H1 (cell line): ENCODE measurements around the gene NRXN3. TPM values are rescaled to one million over a fixed set of nuclear protein-coding genes. Genes with fewer than 3 reads are reported as not detected.
A peak's percentile ranks its signal among the peaks of the same experiment; 100 is the strongest.

Source experiments
- CTCF ChIA-PET: fragments of 300-600 bp; sonication (Branson Sonifier 250); formaldehyde crosslinking; loops from one replicate; lab custom pipeline; 2021; ENCODE audit not compliant: partially characterized antibody; lab: Charles Lee
- POLR2A ChIA-PET: fragments of 300-600 bp; sonication (Branson Sonifier 250); formaldehyde crosslinking; loops from one replicate; lab custom pipeline; 2021; ENCODE audit warnings: inconsistent platforms; ENCODE audit not compliant: partially characterized antibody; lab: Charles Lee
- DNase-seq, 2 experiments: peaks; one replicate each; pipeline versions ENCODE4 v3.0.0 to v3.0.0-alpha.2; 2010 to 2022; ENCODE audit warnings: low spot score in 2 of 2, low read depth in 1 of 2, mixed read lengths in 1 of 2
- FAIRE-seq: peaks from 2 replicates; lab custom pipeline; 2011; peaks lifted over from hg19 to GRCh38; lab: Jason Lieb, UNC
- H2AFZ ChIP-seq: 2 replicates; pipeline ENCODE4 v1.8.1; 2012; ENCODE audit warnings: low read length, inconsistent platforms
- H2AK5ac ChIP-seq: 2 replicates; pipeline ENCODE4 v1.6.1; 2013; ENCODE audit warnings: low read depth, low read length
- H2BK120ac ChIP-seq: replicated peaks from 2 replicates; pipeline ENCODE3; 2013; ENCODE audit warnings: low read depth, low read length, inconsistent platforms
- H2BK12ac ChIP-seq: 2 replicates; pipeline ENCODE4 v1.6.1; 2013; ENCODE audit warnings: low read depth, low read length
- H2BK15ac ChIP-seq: 2 replicates; pipeline ENCODE4 v1.6.1; 2013; ENCODE audit warnings: low read length
- H2BK20ac ChIP-seq: 2 replicates; pipeline ENCODE4 v1.6.1; 2013; ENCODE audit warnings: low read length
- H2BK5ac ChIP-seq: 2 replicates; pipeline ENCODE4 v1.6.1; 2013; ENCODE audit warnings: low read depth, low read length
- H3K14ac ChIP-seq: 2 replicates; pipeline ENCODE4 v1.6.1; 2013; ENCODE audit warnings: inconsistent platforms; ENCODE audit not compliant: insufficient read length
- H3K18ac ChIP-seq: 2 replicates; pipeline ENCODE4 v1.6.1; 2013; ENCODE audit warnings: low read length; ENCODE audit errors: extremely low read depth
- H3K23ac ChIP-seq: 2 replicates; pipeline ENCODE4 v1.6.1; 2013; ENCODE audit warnings: inconsistent platforms; ENCODE audit not compliant: insufficient read length
- H3K23me2 ChIP-seq: 2 replicates; pipeline ENCODE4 v1.6.1; 2013; ENCODE audit warnings: low read depth, low read length
- H3K27ac ChIP-seq: 2 replicates; pipeline ENCODE4 v1.6.1; 2011; ENCODE audit warnings: low read depth, low read length, inconsistent platforms
- H3K27me3 ChIP-seq, 4 experiments: replicated peaks in 1 of 4; 1 replicate in 1 of 4; 2 replicates in 3 of 4; pipeline versions ENCODE4 v1.6.1 to v1.8.1; 2011 to 2013; ENCODE audit warnings: low read length in 3 of 4, mild to moderate bottlenecking in 3 of 4, inconsistent platforms in 2 of 4, mixed read lengths in 2 of 4, moderate library complexity in 1 of 4; ENCODE audit not compliant: control insufficient read depth in 3 of 4, insufficient read depth in 3 of 4; ENCODE audit errors: extremely low read depth in 1 of 4
- H3K36me3 ChIP-seq, 4 experiments: 2 replicates each; pipeline versions ENCODE4 v1.6.1 to v1.8.1; 2011 to 2013; ENCODE audit warnings: mild to moderate bottlenecking in 4 of 4, low read length in 3 of 4, moderate library complexity in 2 of 4, control low read depth in 1 of 4, inconsistent platforms in 1 of 4; ENCODE audit not compliant: insufficient read depth in 4 of 4, control insufficient read depth in 2 of 4
- H3K4ac ChIP-seq: replicated peaks from 2 replicates; pipeline ENCODE3; 2013; ENCODE audit warnings: low read length, low read depth, mixed read lengths, inconsistent platforms; ENCODE audit not compliant: insufficient read length
- H3K4me1 ChIP-seq, 4 experiments: replicated peaks in 1 of 4; 1 replicate in 1 of 4; 2 replicates in 3 of 4; pipeline versions ENCODE4 v1.6.1 to v1.8.1; 2011 to 2013; ENCODE audit warnings: low read length in 3 of 4, inconsistent platforms in 2 of 4, mixed read lengths in 1 of 4; ENCODE audit not compliant: insufficient read depth in 4 of 4, control insufficient read depth in 3 of 4
- H3K4me2 ChIP-seq, 2 experiments: 2 replicates each; pipeline versions ENCODE4 v1.6.1 to v1.8.1; 2011 to 2013; ENCODE audit warnings: low read depth in 2 of 2, low read length in 2 of 2, control low read depth in 1 of 2, inconsistent platforms in 1 of 2, mild to moderate bottlenecking in 1 of 2; ENCODE audit not compliant: insufficient read depth in 1 of 2
- H3K4me3 ChIP-seq, 4 experiments: fragments of 200-600, 300-600 bp in 1 of 4; sonication (generic), shearing (Covaris generic), sonication (Bioruptor Twin) in 1 of 4; 2 replicates each; pipeline versions ENCODE4 v1.5.1 to v1.8.1; 2011 to 2016; ENCODE audit warnings: low read length in 4 of 4, low read depth in 3 of 4, control low read depth in 2 of 4, inconsistent platforms in 2 of 4, mild to moderate bottlenecking in 2 of 4, mixed read lengths in 1 of 4, moderate library complexity in 1 of 4; ENCODE audit not compliant: insufficient read depth in 2 of 4; ENCODE audit errors: extremely low read depth in 1 of 4
- H3K56ac ChIP-seq: replicated peaks from 2 replicates; pipeline ENCODE3; 2013; ENCODE audit warnings: low read depth, mild to moderate bottlenecking, mixed read lengths, low read length, inconsistent platforms; ENCODE audit not compliant: insufficient read length
- H3K79me1 ChIP-seq: 2 replicates; pipeline ENCODE4 v1.6.1; 2013; ENCODE audit warnings: low read depth, low read length, control low read depth
- H3K79me2 ChIP-seq, 2 experiments: 2 replicates each; pipeline versions ENCODE4 v1.6.1 to v1.8.1; 2012 to 2013; ENCODE audit warnings: low read length in 2 of 2, mild to moderate bottlenecking in 2 of 2, inconsistent platforms in 1 of 2; ENCODE audit not compliant: insufficient read depth in 2 of 2, control insufficient read depth in 1 of 2
- H3K9ac ChIP-seq, 4 experiments: replicated peaks in 1 of 4; 1 replicate in 1 of 4; 2 replicates in 3 of 4; pipeline versions ENCODE4 v1.6.1 to v1.8.1; 2011 to 2013; ENCODE audit warnings: low read depth in 3 of 4, low read length in 3 of 4, control low read depth in 2 of 4, mild to moderate bottlenecking in 2 of 4, moderate library complexity in 2 of 4, inconsistent platforms in 1 of 4; ENCODE audit errors: extremely low read depth in 1 of 4
- H3K9me3 ChIP-seq, 2 experiments: 2 replicates each; pipeline versions ENCODE4 v1.6.1 to v1.8.1; 2012 to 2013; ENCODE audit warnings: mild to moderate bottlenecking in 2 of 2, moderate library complexity in 2 of 2, control low read depth in 1 of 2, inconsistent platforms in 1 of 2, low read depth in 1 of 2, low read length in 1 of 2, mixed read lengths in 1 of 2; ENCODE audit not compliant: insufficient read depth in 2 of 2
- H4K20me1 ChIP-seq, 2 experiments: replicated peaks in 1 of 2; 2 replicates each; pipeline versions ENCODE3 to v1.8.1; 2011 to 2013; ENCODE audit warnings: inconsistent platforms in 2 of 2, low read length in 2 of 2, mild to moderate bottlenecking in 1 of 2; ENCODE audit not compliant: insufficient read depth in 2 of 2, control insufficient read depth in 1 of 2
- H4K5ac ChIP-seq: 2 replicates; pipeline ENCODE4 v1.6.1; 2013; ENCODE audit warnings: low read length, low read depth, mixed read lengths, inconsistent platforms; ENCODE audit not compliant: insufficient read length
- H4K8ac ChIP-seq: 2 replicates; pipeline ENCODE4 v1.8.0; 2013; ENCODE audit warnings: mild to moderate bottlenecking, moderate library complexity, low read length, inconsistent platforms; ENCODE audit not compliant: insufficient read depth; ENCODE audit errors: extremely low read depth
- H4K91ac ChIP-seq: replicated peaks from 2 replicates; pipeline ENCODE3; 2013; ENCODE audit warnings: low read length, mixed read lengths, inconsistent platforms; ENCODE audit not compliant: insufficient read length
- CBX8 ChIP-seq: fragments of 300-800, 300-1000 bp; sonication (generic); IDR thresholded peaks from 2 replicates; pipeline ENCODE4 v1.7.1; 2016; ENCODE audit warnings: low read depth, low read length, borderline replicate concordance
- E2F6 ChIP-seq: IDR thresholded peaks from 2 replicates; pipeline ENCODE4 v1.6.1; 2012; ENCODE audit warnings: inconsistent platforms
- RBBP5 ChIP-seq: IDR thresholded peaks from 2 replicates; pipeline ENCODE4 v1.7.1; 2012; ENCODE audit warnings: low read depth, mild to moderate bottlenecking, inconsistent platforms, low read length, moderate library complexity, borderline replicate concordance
- SP1 ChIP-seq: IDR thresholded peaks from 2 replicates; pipeline ENCODE4 v1.6.1; 2011; ENCODE audit warnings: low read depth, low read length
- TCF12 ChIP-seq: IDR thresholded peaks from 2 replicates; pipeline ENCODE4 v1.6.1; 2011; ENCODE audit warnings: low read depth, mild to moderate bottlenecking, low read length
- WGBS, 2 experiments: shearing (Covaris generic) in 1 of 2; methylation state at CpG; one replicate each; pipeline versions ENCODE4 v1.1.6 to v1.1.7; 2013 to 2015; ENCODE audit warnings: low lambda C conversion rate in 2 of 2, mixed read lengths in 2 of 2, inconsistent platforms in 1 of 2, low coverage in 1 of 2, missing lambda C conversion rate in 1 of 2; ENCODE audit not compliant: insufficient replicate concordance in 2 of 2, insufficient coverage in 1 of 2, insufficient read length in 1 of 2; ENCODE audit errors: extremely low coverage in 1 of 2, missing lambda C conversion rate in 1 of 2; 5-methylcytosine and 5-hydroxymethylcytosine counted together
- polyA plus RNA-seq, 7 experiments: library from polyadenylated mRNA; depleted of rRNA in 3 of 7; stranded (reverse) in 5 of 7; unstranded in 2 of 7; fragments of >200 nt in 5 of 7; fragments of 200-250 nt in 2 of 7; gene quantifications; 1 replicate in 5 of 7; 2 replicates in 1 of 7; 4 replicates in 1 of 7; pipeline versions ENCODE4 v1.2.1 to v1.2.3, GENCODE V29; 2011 to 2013; ENCODE audit warnings: missing spikeins in 2 of 7, mixed read lengths in 2 of 7
- total RNA-seq: library from RNA; stranded (reverse); fragmentation: NEBNext Ultra II Directional; extraction: Animal tissue kit (Norgen Biotek cat#: 25700); gene quantifications from 2 replicates; pipeline ENCODE4 v1.2.1, GENCODE V29; 2021

Gene NRXN3
- total and polyA plus RNA-seq, 2 of the 8 experiments (the other 6 are each of a cell fraction or from before 2014, with no cell fraction given): 2.6 to 4.1 TPM

GRCh38 chr14:79468486-79468885 is 1298.3 kb downstream of the NRXN3 start:
- no peak overlapping the region for H3K14ac ChIP-seq
- FAIRE-seq: no peak
- peak overlapping the region; percentile 68; the same call in 1 of the 2 replicates for H2BK15ac ChIP-seq
- WGBS, 2 experiments: 94% methylated on average over 3 of the region's 3 CpGs; no CpG with 5 or more reads in 1 of the 2 experiments
- no peak overlapping the region for H4K8ac ChIP-seq
- no peaks in the 10 kb centered on the region for H3K23me2 ChIP-seq
- H3K56ac ChIP-seq: no peak overlapping the region
- ChIA-PET POLR2A (no interaction called here), CTCF (interaction anchor here (0.7 kb wide), 1 partner anchor 67 kb away, joined by 3 read pairs; no protein-coding TSS in a partner anchor)
- no peak overlapping the region for H3K18ac ChIP-seq
- H2BK12ac ChIP-seq: no peak overlapping the region
- no peak overlapping the region for H3K27ac ChIP-seq
- no peaks in the 10 kb centered on the region for H4K20me1 ChIP-seq
- H2AK5ac ChIP-seq: no peak overlapping the region
- H2BK120ac ChIP-seq: no peak overlapping the region
- no peak overlapping the region for H2BK5ac ChIP-seq
- H3K4ac ChIP-seq: no peak overlapping the region
- DNase-seq: no peak
- H3K79me2 ChIP-seq: no peaks in the 10 kb centered on the region
- no peak overlapping the region for H3K4me3 ChIP-seq
- H3K9me3 ChIP-seq: no peaks in the 10 kb centered on the region
- H4K91ac ChIP-seq: peak overlapping the region; percentile 77
- H3K4me2 ChIP-seq: no peak overlapping the region
- no peak overlapping the region for H3K9ac ChIP-seq
- peaks cover 0 to 3% (median 1%) of the 10 kb centered on the region in 4 experiments; a peak in 3 of 7 replicates for H3K4me1 ChIP-seq
- no peak overlapping the region for H4K5ac ChIP-seq
- H2AFZ ChIP-seq: no peak overlapping the region
- H3K79me1 ChIP-seq: no peaks in the 10 kb centered on the region
- TF ChIP-seq SP1 (no peak), RBBP5 (no peak), CBX8 (no peak), TCF12 (no peak), E2F6 (no peak)
- no peak overlapping the region for H3K23ac ChIP-seq
- no peaks in the 10 kb centered on the region for H3K36me3 ChIP-seq
- H3K27me3 ChIP-seq: no peaks in the 10 kb centered on the region
- no peak overlapping the region for H2BK20ac ChIP-seq
